NCI-H748 (cell line): Measurements from ENCODE around the gene POLR1C.
"Not testable (repeated sequence)": the region's sequence is repeated elsewhere in the genome, so short reads cannot be mapped to it uniquely, and the experiment has no call there.

Experiments
- DNase-seq: peaks from one replicate; lab custom pipeline; 2025; ENCODE audit not compliant: unreplicated experiment; lab: John Stamatoyannopoulos, UW

POLR1C gene

GRCh38 chr6:43516697-43517504, at the start of gene POLR1C, which contains the start of gene YIPF3:
POLR1C (plus strand) TSS chr6:43517089; CDS start chr6:43517110, 21 bp downstream.
YIPF3 (minus strand) TSS chr6:43516926; CDS start chr6:43516807, 119 bp downstream.
- peak; percentile 99 for DNase-seq

- not testable (repeated sequence) for DNase-seq
These were observed 49.6 kb upstream of the POLR1C start for GRCh38 chr6:43467265-43467664.

- no peak for DNase-seq
These were observed 49.1 kb upstream of the POLR1C start for GRCh38 chr6:43467752-43468151.

GRCh38 chr6:43468240-43468639, 48.6 kb upstream of the POLR1C start:
- DNase-seq = no peak

GRCh38 chr6:43468748-43469681, 47.9 kb upstream of the POLR1C start:
- DNase-seq = no peak

- no peak for DNase-seq
These were observed 46.9 kb upstream of the POLR1C start for GRCh38 chr6:43469947-43470346.

GRCh38 chr6:43471399-43471798, 45.5 kb upstream of the POLR1C start:
- DNase-seq = no peak

- DNase-seq = no peak
These were observed 44.4 kb upstream of the POLR1C start for GRCh38 chr6:43472515-43472914.

- no peak for DNase-seq
These were observed 41.4 kb upstream of the POLR1C start for GRCh38 chr6:43475516-43475915.

- DNase-seq = no peak
These were observed 40.1 kb upstream of the POLR1C start for GRCh38 chr6:43476746-43477145.

- DNase-seq = peak; percentile 94
These were observed 39.5 kb upstream of the POLR1C start, which contains the start of gene TJAP1 for GRCh38 chr6:43477235-43478007. TJAP1 (plus strand) TSS chr6:43477570; CDS start chr6:43499002, 21,432 bp downstream.

- peak; percentile 28 for DNase-seq
These were observed 38.9 kb upstream of the POLR1C start for GRCh38 chr6:43478008-43478372.

GRCh38 chr6:43481075-43481474, 35.8 kb upstream of the POLR1C start:
- no peak for DNase-seq

- no peak for DNase-seq
These were observed 35.2 kb upstream of the POLR1C start for GRCh38 chr6:43481591-43482236.

GRCh38 chr6:43488667-43489276, 28.1 kb upstream of the POLR1C start:
- DNase-seq = no peak

GRCh38 chr6:43489277-43490072, 27.4 kb upstream of the POLR1C start:
- no peak for DNase-seq

- no peak for DNase-seq
These were observed 26.4 kb upstream of the POLR1C start for GRCh38 chr6:43490523-43490939.

GRCh38 chr6:43491750-43492661, 24.9 kb upstream of the POLR1C start:
- no peak for DNase-seq
